Erythroblast (primary cell): ENCODE data around the gene EPN2.

ENCODE experiments used
- GATA1 ChIP-seq: IDR thresholded peaks from 2 replicates; pipeline ENCODE4 v1.6.1; 2011; ENCODE audit warnings: low read depth, mild to moderate bottlenecking, control low read depth, low read length, moderate library complexity
- POLR2A ChIP-seq: IDR thresholded peaks from 2 replicates; pipeline ENCODE4 v1.6.1; 2011; ENCODE audit warnings: mild to moderate bottlenecking, low read length

DNA sequence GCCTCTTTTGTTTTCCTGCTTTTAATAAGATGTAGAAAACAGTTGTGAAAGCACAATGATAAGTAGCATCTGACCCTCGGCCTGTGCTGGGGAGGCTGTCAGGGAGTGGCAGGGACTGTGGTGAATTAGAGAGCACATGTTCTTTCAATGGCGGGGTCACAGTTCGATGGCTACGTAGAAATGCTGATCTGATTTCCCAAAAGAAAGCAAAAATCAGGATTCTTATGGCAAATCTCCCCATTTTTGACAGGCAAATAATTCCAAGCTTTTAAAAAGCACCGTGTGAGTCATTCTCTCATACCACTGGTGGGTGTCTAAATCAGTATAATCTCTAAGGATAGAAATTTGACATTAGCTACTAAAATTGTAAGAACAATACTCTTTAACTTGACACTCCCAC is 137.0 kb downstream of the EPN2 start:
- TF ChIP-seq POLR2A (no peak), GATA1 (no peak)
